ENCODE measurements around the gene ARHGAP42.

The ARHGAP42 gene

GRCh38 chr11:100703139-100703538 is 16.1 kb downstream of the ARHGAP42 start:
- Histone ChIP-seq H3K4me3 (ENCODE audit: low read depth, low read length) (no peak overlapping the region), H3K79me2 (ENCODE audit: control insufficient read depth, insufficient read depth, low read length, unreplicated experiment) (no peaks in the 10 kb centered on the region), H3K4me1 (ENCODE audit: control insufficient read depth, insufficient read depth, low read length, unreplicated experiment) (peaks cover 5% of the 10 kb centered on the region), H3K27ac (ENCODE audit: low read depth, low read length) (no peak overlapping the region), H3K27me3 (ENCODE audit: insufficient read depth, low read length) (no peaks in the 10 kb centered on the region), H3K36me3 (ENCODE audit: insufficient read depth, low read length) (no peaks in the 10 kb centered on the region), H2AFZ (ENCODE audit: low read length, unreplicated experiment) (no peak overlapping the region)

GRCh38 chr11:100703801-100704575 is 16.9 kb downstream of the ARHGAP42 start:
- peaks cover 5% of the 10 kb centered on the region for H3K4me1 ChIP-seq (ENCODE audit: control insufficient read depth, insufficient read depth, low read length, unreplicated experiment)
- no peak overlapping the region for H3K4me3 ChIP-seq (ENCODE audit: low read depth, low read length)
- no peak overlapping the region for H3K27ac ChIP-seq (ENCODE audit: low read depth, low read length)
- H3K36me3 ChIP-seq (ENCODE audit: insufficient read depth, low read length): no peaks in the 10 kb centered on the region
- no peaks in the 10 kb centered on the region for H3K27me3 ChIP-seq (ENCODE audit: insufficient read depth, low read length)
- H2AFZ ChIP-seq (ENCODE audit: low read length, unreplicated experiment): no peak overlapping the region
- no peaks in the 10 kb centered on the region for H3K79me2 ChIP-seq (ENCODE audit: control insufficient read depth, insufficient read depth, low read length, unreplicated experiment)

GRCh38 chr11:100705447-100705846 is 18.4 kb downstream of the ARHGAP42 start:
- no peaks in the 10 kb centered on the region for H3K27me3 ChIP-seq (ENCODE audit: insufficient read depth, low read length)
- H2AFZ ChIP-seq (ENCODE audit: low read length, unreplicated experiment): no peak overlapping the region
- H3K27ac ChIP-seq (ENCODE audit: low read depth, low read length): no peak overlapping the region
- no peaks in the 10 kb centered on the region for H3K36me3 ChIP-seq (ENCODE audit: insufficient read depth, low read length)
- no peak overlapping the region for H3K4me3 ChIP-seq (ENCODE audit: low read depth, low read length)
- H3K4me1 ChIP-seq (ENCODE audit: control insufficient read depth, insufficient read depth, low read length, unreplicated experiment): peaks cover 14% of the 10 kb centered on the region
- H3K79me2 ChIP-seq (ENCODE audit: control insufficient read depth, insufficient read depth, low read length, unreplicated experiment): no peaks in the 10 kb centered on the region

GRCh38 chr11:100706179-100706578 is 19.1 kb downstream of the ARHGAP42 start:
- Histone ChIP-seq H3K4me1 (ENCODE audit: control insufficient read depth, insufficient read depth, low read length, unreplicated experiment) (peaks cover 14% of the 10 kb centered on the region), H3K27ac (ENCODE audit: low read depth, low read length) (no peak overlapping the region), H3K4me3 (ENCODE audit: low read depth, low read length) (no peak overlapping the region), H3K27me3 (ENCODE audit: insufficient read depth, low read length) (no peaks in the 10 kb centered on the region), H2AFZ (ENCODE audit: low read length, unreplicated experiment) (no peak overlapping the region), H3K36me3 (ENCODE audit: insufficient read depth, low read length) (no peaks in the 10 kb centered on the region), H3K79me2 (ENCODE audit: control insufficient read depth, insufficient read depth, low read length, unreplicated experiment) (no peaks in the 10 kb centered on the region)

GRCh38 chr11:100709233-100709957 is 22.3 kb downstream of the ARHGAP42 start:
- peak overlapping the region; percentile 21 for H2AFZ ChIP-seq (ENCODE audit: low read length, unreplicated experiment)
- H3K27me3 ChIP-seq (ENCODE audit: insufficient read depth, low read length): no peaks in the 10 kb centered on the region
- no peaks in the 10 kb centered on the region for H3K79me2 ChIP-seq (ENCODE audit: control insufficient read depth, insufficient read depth, low read length, unreplicated experiment)
- H3K27ac ChIP-seq (ENCODE audit: low read depth, low read length): no peak overlapping the region
- H3K4me3 ChIP-seq (ENCODE audit: low read depth, low read length): peak overlapping the region; percentile 6; the same call in 1 of the 2 replicates
- peaks cover 14% of the 10 kb centered on the region for H3K4me1 ChIP-seq (ENCODE audit: control insufficient read depth, insufficient read depth, low read length, unreplicated experiment)
- no peaks in the 10 kb centered on the region for H3K36me3 ChIP-seq (ENCODE audit: insufficient read depth, low read length)

- H3K27ac ChIP-seq (ENCODE audit: low read depth, low read length): no peak overlapping the region
- H3K27me3 ChIP-seq (ENCODE audit: insufficient read depth, low read length): no peaks in the 10 kb centered on the region
- H3K79me2 ChIP-seq (ENCODE audit: control insufficient read depth, insufficient read depth, low read length, unreplicated experiment): no peaks in the 10 kb centered on the region
- no peak overlapping the region for H2AFZ ChIP-seq (ENCODE audit: low read length, unreplicated experiment)
- no peak overlapping the region for H3K4me3 ChIP-seq (ENCODE audit: low read depth, low read length)
- H3K36me3 ChIP-seq (ENCODE audit: insufficient read depth, low read length): no peaks in the 10 kb centered on the region
- H3K4me1 ChIP-seq (ENCODE audit: control insufficient read depth, insufficient read depth, low read length, unreplicated experiment): peaks cover 9% of the 10 kb centered on the region
Measured at GRCh38 chr11:100711984-100712383, 24.9 kb downstream of the ARHGAP42 start.

GRCh38 chr11:100712583-100712982 is 25.5 kb downstream of the ARHGAP42 start:
- H3K79me2 ChIP-seq (ENCODE audit: control insufficient read depth, insufficient read depth, low read length, unreplicated experiment): no peaks in the 10 kb centered on the region
- H3K36me3 ChIP-seq (ENCODE audit: insufficient read depth, low read length): no peaks in the 10 kb centered on the region
- peaks cover 9% of the 10 kb centered on the region for H3K4me1 ChIP-seq (ENCODE audit: control insufficient read depth, insufficient read depth, low read length, unreplicated experiment)
- H3K27ac ChIP-seq (ENCODE audit: low read depth, low read length): no peak overlapping the region
- H3K27me3 ChIP-seq (ENCODE audit: insufficient read depth, low read length): no peaks in the 10 kb centered on the region
- no peak overlapping the region for H3K4me3 ChIP-seq (ENCODE audit: low read depth, low read length)
- no peak overlapping the region for H2AFZ ChIP-seq (ENCODE audit: low read length, unreplicated experiment)

- Histone ChIP-seq H3K4me3 (ENCODE audit: low read depth, low read length) (no peak overlapping the region), H3K27me3 (ENCODE audit: insufficient read depth, low read length) (no peaks in the 10 kb centered on the region), H3K4me1 (ENCODE audit: control insufficient read depth, insufficient read depth, low read length, unreplicated experiment) (peaks cover 15% of the 10 kb centered on the region), H3K79me2 (ENCODE audit: control insufficient read depth, insufficient read depth, low read length, unreplicated experiment) (no peaks in the 10 kb centered on the region), H3K27ac (ENCODE audit: low read depth, low read length) (no peak overlapping the region), H2AFZ (ENCODE audit: low read length, unreplicated experiment) (no peak overlapping the region), H3K36me3 (ENCODE audit: insufficient read depth, low read length) (no peaks in the 10 kb centered on the region)
Measured at GRCh38 chr11:100715165-100715761, 28.2 kb downstream of the ARHGAP42 start.

- no peak overlapping the region for H2AFZ ChIP-seq (ENCODE audit: low read length, unreplicated experiment)
- peaks cover 15% of the 10 kb centered on the region for H3K4me1 ChIP-seq (ENCODE audit: control insufficient read depth, insufficient read depth, low read length, unreplicated experiment)
- no peak overlapping the region for H3K27ac ChIP-seq (ENCODE audit: low read depth, low read length)
Measured at GRCh38 chr11:100716838-100717237, 29.8 kb downstream of the ARHGAP42 start.

GRCh38 chr11:100719362-100719761 is 32.3 kb downstream of the ARHGAP42 start:
- Histone ChIP-seq H3K27ac (ENCODE audit: low read depth, low read length) (peak overlapping the region; percentile 56), H3K4me3 (ENCODE audit: low read depth, low read length) (0 out of 2 replicates have a peak overlapping the region, but pooled peaks have one; percentile 31), H2AFZ (ENCODE audit: low read length, unreplicated experiment) (peak overlapping the region; percentile 15), H3K36me3 (ENCODE audit: insufficient read depth, low read length) (no peaks in the 10 kb centered on the region), H3K79me2 (ENCODE audit: control insufficient read depth, insufficient read depth, low read length, unreplicated experiment) (peaks cover 3% of the 10 kb centered on the region), H3K4me1 (ENCODE audit: control insufficient read depth, insufficient read depth, low read length, unreplicated experiment) (peaks cover 15% of the 10 kb centered on the region), H3K27me3 (ENCODE audit: insufficient read depth, low read length) (no peaks in the 10 kb centered on the region)

More at GRCh38 chr11:100716838-100717237, 29.8 kb downstream of the ARHGAP42 start:
- Histone ChIP-seq H3K4me3 (ENCODE audit: low read depth, low read length) (no peak overlapping the region), H3K79me2 (ENCODE audit: control insufficient read depth, insufficient read depth, low read length, unreplicated experiment) (peaks cover 3% of the 10 kb centered on the region), H3K27me3 (ENCODE audit: insufficient read depth, low read length) (no peaks in the 10 kb centered on the region), H3K36me3 (ENCODE audit: insufficient read depth, low read length) (no peaks in the 10 kb centered on the region)

Data from ACC112 (cell line).